Measurements from ENCODE around the gene TBKBP1. TPM values are rescaled to one million over a fixed set of nuclear protein-coding genes. Genes with fewer than 3 reads are reported as not detected.
A peak's percentile ranks its signal among the peaks of the same experiment; 100 is the strongest.

TBKBP1 gene
- total and polyA plus RNA-seq, 2 of the 4 experiments (the other 2 are of a cell fraction): 3.4 to 8.5 TPM

- no peak for TF ChIP-seq CTCF (conservative IDR thresholded peaks at IDR 0.05; ENCODE audit: low read depth, low read length)
These were observed 25.6 kb downstream of the TBKBP1 start (continued) for GRCh38 chr17:47719411-47720152.

GRCh38 chr17:47720196-47720595 is 26.2 kb downstream of the TBKBP1 start:
- dilution Hi-C loops (cut with HindIII; ENCODE audit: low sequenced_read_pairs, unreplicated experiment) (no loop called here), intact Hi-C loops (cut with micrococcal nuclease) (loop anchor here (10.0 kb wide), 1 partner anchor 55 kb away; no protein-coding TSS in a partner anchor), in situ Hi-C loops (cut with MboI; ENCODE audit: low sequenced_read_pairs) (no loop called here)
- no peak overlapping the region; the same call in 1 of the 2 replicates for H3K4ac ChIP-seq (ENCODE audit: low read depth, low read length)
- H2AK9ac ChIP-seq (replicated peaks; ENCODE audit: low read depth, low read length, poor library complexity): no peak overlapping the region
- no peak overlapping the region for H3K27ac ChIP-seq (ENCODE audit: insufficient read depth, low read length)
- no peak overlapping the region for H3K4me2 ChIP-seq (ENCODE audit: low read depth, low read length)
- no peaks in the 10 kb centered on the region for H3K9me3 ChIP-seq (ENCODE audit: control insufficient read depth, insufficient read depth, low read length)
- peaks cover 47% of the 10 kb centered on the region for H4K20me1 ChIP-seq (ENCODE audit: insufficient read depth, low read length)
- no peak overlapping the region for H4K91ac ChIP-seq (ENCODE audit: insufficient read depth, low read depth, low read length)
- peaks cover 5% of the 10 kb centered on the region; the same call in 1 of the 2 replicates for H3K9me1 ChIP-seq (ENCODE audit: insufficient read depth, low read length)
- H3K56ac ChIP-seq (ENCODE audit: extremely low read depth, insufficient read depth, low read length): no peak overlapping the region
- no peaks in the 10 kb centered on the region for H3K36me3 ChIP-seq (ENCODE audit: control insufficient read depth, insufficient read depth, low read length)
- H2BK5ac ChIP-seq (ENCODE audit: low read depth, low read length, poor library complexity, severe bottlenecking): no peak overlapping the region
- ChIA-PET POLR2A (ENCODE audit: unreplicated experiment) (no interaction called here), CTCF (no interaction called here)
- no peak overlapping the region for H3K18ac ChIP-seq (ENCODE audit: low read depth, low read length)
- H4K8ac ChIP-seq (ENCODE audit: low read depth in 2 of 2, low read length in 2 of 2): no peak overlapping the region
- no CpG with 5 or more reads among the region's 11 CpGs for WGBS, 2 experiments (ENCODE audit: extremely low coverage in 2 of 2, insufficient read length in 1 of 2)
- peak overlapping the region; percentile 17 for H2AK5ac ChIP-seq (ENCODE audit: low read depth, low read length)
- no peak overlapping the region for H3K9ac ChIP-seq (ENCODE audit: low read depth, low read length)
- H4K5ac ChIP-seq (ENCODE audit: low read depth, low read length): no peak overlapping the region
- ATAC-seq (ENCODE audit: low read depth) (no peak), DNase-seq (no peak)
- peaks cover 87% of the 10 kb centered on the region for H3K27me3 ChIP-seq (ENCODE audit: control insufficient read depth, insufficient read depth, low read length)
- no peaks in the 10 kb centered on the region for H3K79me1 ChIP-seq (ENCODE audit: low read depth in 1 of 2, low read length in 2 of 2)
- no peak overlapping the region; the same call in 2 of the 3 replicates for H2BK15ac ChIP-seq (ENCODE audit: low read depth, low read length)
- H3K23ac ChIP-seq (ENCODE audit: low read depth, low read length): no peak overlapping the region
- peaks cover 27% of the 10 kb centered on the region for H3K4me1 ChIP-seq (ENCODE audit: control insufficient read depth, insufficient read depth, low read length)
- no peak overlapping the region for H2AFZ ChIP-seq (replicated peaks; ENCODE audit: low read length, poor library complexity)
- no peak for TF ChIP-seq MXI1 (IDR thresholded peaks at IDR 0.05; ENCODE audit: borderline replicate concordance, low read depth, low read length)
- H3K14ac ChIP-seq (replicated peaks; ENCODE audit: low read depth, low read length): no peak overlapping the region
- no TSS peak for BruUV-seq (replicated peaks)
- H2BK120ac ChIP-seq (ENCODE audit: low read depth, low read length): 0 out of 2 replicates have a peak overlapping the region, but pooled peaks have one; percentile 29
- no peak overlapping the region for H3K4me3 ChIP-seq (ENCODE audit: insufficient read depth, low read depth, low read length)
- no peak overlapping the region for H2BK20ac ChIP-seq (ENCODE audit: low read depth, low read length)

All from IMR-90 (cell line).